Astrocyte (in vitro differentiated cells and primary cell): ENCODE results near the gene TSPAN2.

ENCODE experiments used
- EZH2 ChIP-seq: IDR thresholded peaks from 2 replicates; pipeline ENCODE4 v1.6.1; 2012; ENCODE audit warnings: mild to moderate bottlenecking, low read length, inconsistent platforms; ENCODE audit not compliant: insufficient read depth
- TF ChIP-seq, protein P1 (sequence below): IDR thresholded peaks from 2 replicates; pipeline ENCODE4 v1.5.1; 2011; ENCODE audit warnings: low read depth, mild to moderate bottlenecking, inconsistent platforms, low read length, moderate library complexity; ENCODE audit not compliant: insufficient read depth

GRCh38 chr1:115133440-115133839 is 44.1 kb upstream of the TSPAN2 start:
- TF ChIP-seq, protein P1, sequence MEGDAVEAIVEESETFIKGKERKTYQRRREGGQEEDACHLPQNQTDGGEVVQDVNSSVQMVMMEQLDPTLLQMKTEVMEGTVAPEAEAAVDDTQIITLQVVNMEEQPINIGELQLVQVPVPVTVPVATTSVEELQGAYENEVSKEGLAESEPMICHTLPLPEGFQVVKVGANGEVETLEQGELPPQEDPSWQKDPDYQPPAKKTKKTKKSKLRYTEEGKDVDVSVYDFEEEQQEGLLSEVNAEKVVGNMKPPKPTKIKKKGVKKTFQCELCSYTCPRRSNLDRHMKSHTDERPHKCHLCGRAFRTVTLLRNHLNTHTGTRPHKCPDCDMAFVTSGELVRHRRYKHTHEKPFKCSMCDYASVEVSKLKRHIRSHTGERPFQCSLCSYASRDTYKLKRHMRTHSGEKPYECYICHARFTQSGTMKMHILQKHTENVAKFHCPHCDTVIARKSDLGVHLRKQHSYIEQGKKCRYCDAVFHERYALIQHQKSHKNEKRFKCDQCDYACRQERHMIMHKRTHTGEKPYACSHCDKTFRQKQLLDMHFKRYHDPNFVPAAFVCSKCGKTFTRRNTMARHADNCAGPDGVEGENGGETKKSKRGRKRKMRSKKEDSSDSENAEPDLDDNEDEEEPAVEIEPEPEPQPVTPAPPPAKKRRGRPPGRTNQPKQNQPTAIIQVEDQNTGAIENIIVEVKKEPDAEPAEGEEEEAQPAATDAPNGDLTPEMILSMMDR: no peak
- TF ChIP-seq EZH2: no peak
